ENCODE results near the gene RFT1. TPM values are rescaled to one million over a fixed set of nuclear protein-coding genes. Genes with fewer than 3 reads are reported as not detected.

RFT1 gene
- total RNA-seq, 2 experiments from 2014 or later = 42.5 to 42.9 TPM

DNA sequence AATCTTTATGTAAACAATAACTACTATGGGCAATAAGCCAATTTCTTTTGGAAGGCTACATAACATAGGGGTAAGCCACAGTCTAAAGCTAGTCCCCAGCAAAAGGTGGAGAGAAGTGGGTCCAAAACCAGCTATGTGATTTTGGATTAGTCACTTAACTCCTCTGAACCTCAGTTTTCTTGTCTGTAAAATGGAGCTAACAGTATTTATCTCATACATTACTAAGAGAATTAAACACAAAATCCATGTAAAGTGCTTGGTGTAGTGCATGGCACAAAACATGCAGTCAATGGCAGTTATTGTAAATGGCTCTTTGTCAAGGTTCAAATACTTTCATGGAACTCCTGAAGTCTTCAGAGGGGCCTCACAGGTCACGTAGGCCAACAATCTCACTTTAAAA lies 13.3 kb downstream of the RFT1 start:
- POLR2A ChIA-PET = interaction anchor here (1.4 kb wide), 1 partner anchor 78 kb away, joined by 4 read pairs; no protein-coding TSS in a partner anchor
- TF ChIP-seq, protein P1, sequence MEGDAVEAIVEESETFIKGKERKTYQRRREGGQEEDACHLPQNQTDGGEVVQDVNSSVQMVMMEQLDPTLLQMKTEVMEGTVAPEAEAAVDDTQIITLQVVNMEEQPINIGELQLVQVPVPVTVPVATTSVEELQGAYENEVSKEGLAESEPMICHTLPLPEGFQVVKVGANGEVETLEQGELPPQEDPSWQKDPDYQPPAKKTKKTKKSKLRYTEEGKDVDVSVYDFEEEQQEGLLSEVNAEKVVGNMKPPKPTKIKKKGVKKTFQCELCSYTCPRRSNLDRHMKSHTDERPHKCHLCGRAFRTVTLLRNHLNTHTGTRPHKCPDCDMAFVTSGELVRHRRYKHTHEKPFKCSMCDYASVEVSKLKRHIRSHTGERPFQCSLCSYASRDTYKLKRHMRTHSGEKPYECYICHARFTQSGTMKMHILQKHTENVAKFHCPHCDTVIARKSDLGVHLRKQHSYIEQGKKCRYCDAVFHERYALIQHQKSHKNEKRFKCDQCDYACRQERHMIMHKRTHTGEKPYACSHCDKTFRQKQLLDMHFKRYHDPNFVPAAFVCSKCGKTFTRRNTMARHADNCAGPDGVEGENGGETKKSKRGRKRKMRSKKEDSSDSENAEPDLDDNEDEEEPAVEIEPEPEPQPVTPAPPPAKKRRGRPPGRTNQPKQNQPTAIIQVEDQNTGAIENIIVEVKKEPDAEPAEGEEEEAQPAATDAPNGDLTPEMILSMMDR (IDR thresholded peaks at IDR 0.05) = no peak
- Mint-ChIP-seq H3K4me1 (ENCODE audit: low read depth) (no peaks in the 10 kb centered on the region), H3K36me3 (ENCODE audit: low read depth) (peaks cover 21% of the 10 kb centered on the region), H3K27ac (no peak overlapping the region), H3K4me3 (no peak overlapping the region), H3K27me3 (no peaks in the 10 kb centered on the region), H3K9me3 (no peaks in the 10 kb centered on the region)
- ATAC-seq = no peak
- CTCF ChIA-PET = interaction anchor here (0.7 to 3.7 kb wide), 5 partner anchors 8 to 79 kb away, joined by 3 to 69 read pairs (median 4); no protein-coding TSS in a partner anchor
- DNase-seq = no peak
- intact Hi-C loops (cut with micrococcal nuclease) = no loop called here

DNA sequence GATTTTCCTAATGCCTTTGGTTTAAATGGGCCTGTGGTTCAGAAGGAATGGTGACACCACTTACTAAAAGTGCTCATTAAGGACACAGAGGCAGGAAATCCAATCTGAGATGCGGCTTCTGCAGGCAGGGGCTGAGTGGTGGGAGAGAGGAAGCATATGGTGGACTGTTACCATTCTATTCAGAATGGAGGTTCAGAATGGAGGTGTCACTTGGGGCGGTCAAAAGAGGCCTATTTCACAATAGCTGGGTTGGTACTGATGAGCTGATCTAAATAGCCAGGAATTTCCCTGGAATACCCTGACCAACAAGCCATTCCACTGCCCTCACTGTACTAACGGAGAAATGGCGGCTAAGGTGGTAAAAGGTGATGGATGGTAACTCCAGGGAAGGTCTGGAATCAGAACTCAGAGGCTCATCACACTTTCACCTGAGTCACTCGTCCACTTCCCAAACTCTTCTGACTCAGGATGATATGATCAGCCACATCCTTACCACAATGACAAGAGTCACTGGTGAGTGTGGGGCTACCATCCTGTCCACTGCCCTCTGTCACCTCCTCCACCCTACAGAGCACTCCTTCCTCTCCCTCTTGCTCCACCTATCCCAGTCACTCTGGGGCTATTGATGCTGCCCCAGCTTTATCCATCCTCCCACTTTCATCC lies 15.7 kb downstream of the RFT1 start:
- Mint-ChIP-seq H3K27ac (no peak overlapping the region), H3K4me3 (no peak overlapping the region), H3K9me3 (no peaks in the 10 kb centered on the region), H3K36me3 (ENCODE audit: low read depth) (peaks cover 24% of the 10 kb centered on the region), H3K27me3 (no peaks in the 10 kb centered on the region), H3K4me1 (ENCODE audit: low read depth) (peaks cover 11% of the 10 kb centered on the region)
- ChIA-PET CTCF (interaction anchor here (0.6 to 3.7 kb wide), 38 partner anchors 8 to 399 kb away, joined by 3 to 69 read pairs (median 4); no protein-coding TSS in a partner anchor), POLR2A (interaction anchor here (0.7 to 2.3 kb wide), 4 partner anchors 10 to 233 kb away, joined by 4 to 7 read pairs (median 5); partner anchors contain the start of genes DCP1A and RFT1)
- TF ChIP-seq, protein P1 (IDR thresholded peaks at IDR 0.05) = no peak
- peak; percentile 43 for ATAC-seq
- peak; percentile 27 for DNase-seq
- intact Hi-C loops (cut with micrococcal nuclease) = loop anchor here (5.0 kb wide), 1 partner anchor 83 kb away; no protein-coding TSS in a partner anchor

DNA sequence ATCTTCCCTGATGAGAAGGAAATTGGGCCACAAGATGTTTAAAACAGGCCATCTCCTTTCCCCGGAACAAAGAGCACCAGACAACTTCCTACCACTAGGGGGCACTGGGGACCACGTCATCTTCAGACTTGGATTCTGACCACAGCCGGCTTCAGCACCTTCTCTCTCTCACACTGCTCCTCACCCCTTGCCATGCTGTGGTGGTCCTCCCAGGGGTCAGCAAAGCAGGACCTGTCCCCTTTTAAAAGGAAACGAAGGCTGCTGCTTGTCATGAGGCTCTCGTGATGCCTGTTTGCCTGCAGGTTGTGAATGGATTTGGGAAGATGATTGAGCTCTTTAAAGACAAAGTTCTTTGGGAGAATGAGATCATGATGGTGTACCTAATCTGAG lies 16.2 kb downstream of the RFT1 start:
- Mint-ChIP-seq H3K4me1 (ENCODE audit: low read depth) (peaks cover 16% of the 10 kb centered on the region), H3K4me3 (no peak overlapping the region), H3K9me3 (no peaks in the 10 kb centered on the region), H3K36me3 (ENCODE audit: low read depth) (peaks cover 29% of the 10 kb centered on the region), H3K27ac (no peak overlapping the region), H3K27me3 (no peaks in the 10 kb centered on the region)
- ATAC-seq = peak; percentile 57
- ChIA-PET POLR2A (interaction anchor here (0.7 to 2.3 kb wide), 3 partner anchors 11 to 234 kb away, joined by 4 to 6 read pairs (median 4); partner anchors contain the start of gene DCP1A), CTCF (interaction anchor here (0.6 to 3.7 kb wide), 36 partner anchors 9 to 398 kb away, joined by 3 to 69 read pairs (median 4); no protein-coding TSS in a partner anchor)
- TF ChIP-seq, protein P1 (IDR thresholded peaks at IDR 0.05) = peak; percentile 89
- DNase-seq = peak; percentile 94
- intact Hi-C loops (cut with micrococcal nuclease) = loop anchor here (5.0 kb wide), 1 partner anchor 83 kb away; no protein-coding TSS in a partner anchor

DNA sequence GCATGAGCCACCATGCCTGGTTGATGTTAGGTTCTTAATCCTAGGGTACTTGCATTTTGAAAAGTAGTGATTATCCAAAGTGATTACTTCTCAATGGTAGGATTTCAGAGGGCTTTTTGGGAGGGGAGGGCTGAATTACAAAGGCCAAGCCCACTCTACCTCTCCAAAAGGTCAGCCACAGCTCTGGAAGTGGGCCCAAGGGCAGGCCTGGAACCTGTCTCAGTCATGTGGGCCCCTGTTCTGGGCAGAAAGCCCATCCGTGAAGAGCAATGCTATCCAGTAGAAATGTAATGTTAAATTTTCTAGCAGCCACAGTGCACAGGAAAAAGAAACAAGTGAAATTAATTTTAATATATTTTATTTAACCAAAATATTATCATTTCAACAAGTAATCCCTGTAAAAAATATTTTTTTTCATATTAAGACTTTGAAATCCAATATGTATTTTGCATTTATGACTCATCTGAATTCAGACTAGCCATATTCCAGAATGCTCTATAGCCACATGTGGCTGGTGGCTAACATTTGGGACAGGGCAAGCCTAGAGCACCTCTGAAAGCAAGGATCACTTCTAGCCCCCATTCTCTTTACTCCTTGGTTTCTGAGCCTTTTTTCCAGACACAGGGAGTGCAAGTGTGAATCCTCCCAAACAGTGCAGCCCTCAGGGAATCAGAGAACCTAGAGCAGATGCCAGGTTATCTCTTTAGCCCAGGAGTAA lies 16.8 kb downstream of the RFT1 start:
- ChIA-PET POLR2A (interaction anchor here (1.4 kb wide), 1 partner anchor 11 kb away, joined by 4 read pairs; no protein-coding TSS in a partner anchor), CTCF (interaction anchor here (0.9 to 5.4 kb wide), 21 partner anchors 9 to 398 kb away, joined by 3 to 69 read pairs (median 4); no protein-coding TSS in a partner anchor)
- peaks cover 32% of the 10 kb centered on the region for H3K36me3 Mint-ChIP-seq (ENCODE audit: low read depth)
- DNase-seq (no peak), ATAC-seq (no peak)
- H3K27ac Mint-ChIP-seq = no peak overlapping the region
- H3K27me3 Mint-ChIP-seq = no peaks in the 10 kb centered on the region
- H3K4me1 Mint-ChIP-seq (ENCODE audit: low read depth) = peaks cover 22% of the 10 kb centered on the region
- H3K4me3 Mint-ChIP-seq = no peak overlapping the region
- TF ChIP-seq, protein P1 (IDR thresholded peaks at IDR 0.05) = no peak
- no peaks in the 10 kb centered on the region for H3K9me3 Mint-ChIP-seq
- intact Hi-C loops (cut with micrococcal nuclease) = loop anchor here (5.0 kb wide), 1 partner anchor 84 kb away; no protein-coding TSS in a partner anchor

Measured in activated CD8-positive, alpha-beta T cell treated with anti-CD3 and anti-CD28 coated beads for 36 hours (primary cell).